ENCODE data around the gene OR5B21.

DNA sequence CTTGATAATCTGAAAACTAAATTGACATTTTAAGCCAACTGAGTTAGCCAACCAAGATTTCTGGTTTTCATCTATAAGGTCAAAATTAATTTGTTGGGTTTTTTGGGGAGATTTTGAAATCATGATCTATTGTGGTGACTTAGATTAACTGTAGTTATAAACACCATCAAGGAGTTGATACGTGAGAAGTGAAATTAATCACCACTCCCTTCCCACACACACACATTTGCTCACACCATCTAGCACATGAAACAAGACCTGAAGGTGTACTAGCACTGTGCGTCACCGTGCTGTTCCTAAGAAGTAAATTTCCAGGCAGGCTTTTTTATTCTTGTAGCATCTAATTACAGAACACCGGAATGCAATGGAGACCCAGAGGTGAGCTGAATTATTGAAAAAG lies 2.1 kb downstream of the OR5B21 start:
- TF ChIP-seq EZH2 (IDR thresholded peaks at IDR 0.05; ENCODE audit: insufficient read depth, poor library complexity, severe bottlenecking): no peak
- TF ChIP-seq EZH2phosphoT487 (IDR thresholded peaks at IDR 0.05; ENCODE audit: insufficient read depth, low read depth): no peak

Data from GM23248 (cell line).